HEK293T (cell line): ENCODE results near the gene GUCY1A2.

Source experiments
- ARNT ChIP-seq: fragments of 450-650 bp; IDR thresholded peaks from 2 replicates; pipeline ENCODE4 v1.6.1; 2017; ENCODE audit warnings: mild to moderate bottlenecking
- BHLHE40 ChIP-seq: fragments of 450-650 bp; IDR thresholded peaks from 2 replicates; pipeline ENCODE4 v1.6.1; 2016; ENCODE audit warnings: mild to moderate bottlenecking, moderate library complexity, borderline replicate concordance
- ELF4 ChIP-seq: fragments of 450-650 bp; IDR thresholded peaks from 2 replicates; pipeline ENCODE4 v1.6.1; 2017; ENCODE audit warnings: antibody characterized with exemption
- FOXK2 ChIP-seq: fragments of 450-650 bp; IDR thresholded peaks from 2 replicates; pipeline ENCODE4 v1.6.1; 2016; ENCODE audit warnings: mild to moderate bottlenecking
- FOXM1 ChIP-seq: fragments of 450-650 bp; IDR thresholded peaks from 2 replicates; pipeline ENCODE4 v1.6.1; 2017; ENCODE audit warnings: mild to moderate bottlenecking, borderline replicate concordance
- HDGF ChIP-seq: fragments of 450-650 bp; IDR thresholded peaks from 2 replicates; pipeline ENCODE4 v1.6.1; 2017; ENCODE audit warnings: antibody characterized with exemption, borderline replicate concordance
- PKNOX1 ChIP-seq: fragments of 450-650 bp; IDR thresholded peaks from 2 replicates; pipeline ENCODE4 v1.6.1; 2016
- SP1 ChIP-seq: fragments of 450-650 bp; IDR thresholded peaks from 2 replicates; pipeline ENCODE4 v1.6.1; 2017
- SUZ12 ChIP-seq: fragments of 450-650 bp; IDR thresholded peaks from 2 replicates; pipeline ENCODE4 v1.6.1; 2016; ENCODE audit warnings: mild to moderate bottlenecking
- TARDBP ChIP-seq: fragments of 450-650 bp; IDR thresholded peaks from 2 replicates; pipeline ENCODE4 v1.6.1; 2016

GRCh38 chr11:106997227-106997626 is 21.0 kb downstream of the GUCY1A2 start:
- TF ChIP-seq HDGF (no peak), SP1 (no peak), BHLHE40 (no peak), FOXK2 (no peak), SUZ12 (no peak), ARNT (no peak), FOXM1 (no peak), TARDBP (no peak), ELF4 (no peak), PKNOX1 (no peak)
